Fibroblast of skin of abdomen (primary cell): Measurements from ENCODE around the gene DUS1L.

Experiments
- DNase-seq: peaks from one replicate; pipeline ENCODE4 v3.0.0-alpha.2; 2013

Gene DUS1L

DNA sequence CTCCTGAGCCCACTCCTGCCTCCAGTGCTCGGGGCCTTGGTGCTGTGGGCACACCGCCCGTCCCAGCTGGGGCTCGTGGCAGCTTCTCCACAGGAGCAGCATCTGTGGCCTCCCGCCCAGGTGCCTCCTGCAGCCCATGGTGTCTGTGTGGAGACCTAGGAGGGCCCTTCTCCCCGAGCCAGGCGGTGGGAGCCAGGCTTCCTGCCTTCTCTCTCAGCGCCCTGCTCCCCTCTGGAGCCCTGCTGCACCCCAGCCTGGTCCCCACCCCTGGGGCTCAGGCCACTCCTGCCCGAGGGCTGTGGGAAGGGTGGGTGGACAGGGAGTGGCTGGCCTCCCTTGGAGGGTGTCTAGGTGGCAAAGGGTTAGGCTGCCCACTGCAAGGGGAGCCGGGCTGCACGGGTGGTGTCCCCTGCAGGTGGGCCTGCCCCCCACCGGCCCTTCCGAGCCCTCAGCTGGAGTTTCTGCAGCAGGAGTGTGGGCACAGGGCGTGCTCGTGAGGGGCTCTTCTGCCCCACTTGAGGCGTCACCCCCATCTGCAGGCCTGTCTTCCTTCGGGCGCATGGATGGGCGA is 53.9 kb downstream of the DUS1L start:
- no peak for DNase-seq

DNA sequence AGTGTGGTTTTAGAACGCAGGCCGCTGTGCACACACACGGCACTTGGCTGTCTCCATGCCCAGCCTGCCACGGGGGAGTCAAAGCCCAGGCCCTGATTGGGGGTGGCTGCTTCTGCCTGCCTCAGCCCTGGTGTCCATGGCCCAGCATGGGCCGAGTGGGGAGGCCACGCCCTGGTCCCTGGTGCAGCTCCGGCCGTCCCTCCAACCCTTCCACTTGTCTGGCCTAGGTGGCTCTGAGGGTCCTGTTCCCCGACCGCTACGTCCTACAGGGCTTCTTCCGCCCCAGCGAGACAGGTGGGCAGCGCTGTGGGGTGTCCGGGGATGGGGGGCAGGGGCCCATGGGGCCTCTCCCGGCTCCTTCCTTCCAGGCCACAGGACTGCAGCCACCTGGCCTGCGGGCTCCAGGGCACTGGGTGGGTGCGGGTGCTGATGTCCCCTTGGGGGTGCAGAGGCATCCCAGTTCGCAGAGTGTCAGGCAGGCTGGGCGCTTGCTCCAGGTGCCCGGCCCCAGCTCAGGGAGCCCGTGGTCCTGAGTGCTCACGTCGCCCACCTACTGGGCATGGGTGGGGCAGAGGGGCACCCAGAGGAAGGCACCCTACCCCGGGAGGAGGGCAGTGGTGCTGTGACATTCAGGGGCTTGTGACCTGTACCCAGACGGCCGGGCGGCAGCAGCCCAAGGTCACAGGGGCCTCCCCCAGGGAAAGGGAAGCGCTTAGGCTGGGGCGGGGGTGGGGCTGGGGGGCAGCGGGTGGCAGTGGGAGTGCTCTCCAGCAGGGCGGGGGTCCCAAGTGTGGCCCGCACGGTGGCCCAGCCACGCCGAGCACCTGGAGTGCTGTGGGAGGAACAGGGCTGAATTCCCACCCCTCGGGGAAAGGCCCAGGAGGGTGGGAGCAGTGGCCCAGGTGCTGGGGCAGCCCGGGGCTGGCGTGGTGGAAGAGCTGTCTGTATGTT is 54.8 kb downstream of the DUS1L start:
- DNase-seq = no peak

GRCh38 chr17:82009413-82009812 is 56.2 kb downstream of the DUS1L start:
- DNase-seq = no peak

DNA sequence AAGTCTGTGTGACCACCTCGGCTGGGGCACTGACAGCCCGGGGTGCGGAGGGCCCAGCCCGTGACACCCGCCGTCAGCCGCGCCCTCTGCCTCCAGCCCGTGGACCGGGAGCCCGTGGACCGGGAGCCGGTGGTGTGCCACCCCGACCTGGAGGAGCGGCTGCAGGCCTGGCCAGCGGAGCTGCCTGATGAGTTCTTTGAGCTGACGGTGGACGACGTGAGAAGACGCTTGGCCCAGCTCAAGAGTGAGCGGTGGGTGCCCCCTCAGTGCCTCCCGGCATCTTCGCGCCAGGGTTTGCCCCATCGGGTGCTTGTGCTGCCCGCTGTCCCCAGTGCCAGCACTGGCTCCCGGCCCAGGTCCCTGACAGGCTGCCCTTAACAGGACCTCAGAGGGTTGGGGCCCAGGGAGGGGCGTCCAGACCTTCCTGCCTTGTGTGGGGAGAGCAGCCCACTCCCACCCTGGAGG is 56.6 kb downstream of the DUS1L start:
- no peak for DNase-seq

- DNase-seq = no peak
Observed at GRCh38 chr17:82008258-82008940, 57.2 kb downstream of the DUS1L start.
